ENCODE data around the gene SEBOX.

SEBOX gene

GRCh38 chr17:28327031-28327607 is 37.9 kb downstream of the SEBOX start:
- no peak overlapping the region for H3K27ac ChIP-seq (ENCODE audit: extremely low read depth, low read depth, low read length)

GRCh38 chr17:28326114-28326513 is 38.9 kb downstream of the SEBOX start:
- CTCF ChIA-PET = interaction anchor here (0.6 to 1.7 kb wide), 6 partner anchors 9 to 906 kb away, joined by 3 to 8 read pairs (median 3); partner anchors contain the start of genes IFT20 and TNFAIP1
- no peaks in the 10 kb centered on the region for H3K9me3 ChIP-seq (ENCODE audit: control insufficient read depth, insufficient read depth, low read depth, low read length)
- POLR2A ChIA-PET = interaction anchor here (0.7 to 2.5 kb wide), 2 partner anchors 9 to 44 kb away, joined by 3 to 17 read pairs; partner anchors contain the start of genes IFT20 and TNFAIP1
- no peak for TF ChIP-seq ZNF362 (tag by site-specific recombination; IDR thresholded peaks at IDR 0.05)
- no peak for TF ChIP-seq ZNF19 (tag by site-specific recombination; IDR thresholded peaks at IDR 0.05; ENCODE audit: low read depth)
- no peak for TF ChIP-seq ZFP37 (tag by site-specific recombination; IDR thresholded peaks at IDR 0.05)
- no peak for TF ChIP-seq ZNF518A (tag by site-specific recombination; conservative IDR thresholded peaks at IDR 0.05; ENCODE audit: low read depth)
- TF ChIP-seq ZNF521 (tag by site-specific recombination; IDR thresholded peaks at IDR 0.05) = no peak
- TF ChIP-seq ZNF132 (tag by site-specific recombination; IDR thresholded peaks at IDR 0.05; ENCODE audit: borderline replicate concordance) = no peak
- no peak for TF ChIP-seq ZNF580 (tag by site-specific recombination; IDR thresholded peaks at IDR 0.05)
- TF ChIP-seq CTCF (tag by site-specific recombination; IDR thresholded peaks at IDR 0.05) = no peak
- no peak for TF ChIP-seq ZNF664 (tag by site-specific recombination; IDR thresholded peaks at IDR 0.05)
- no peak for TF ChIP-seq ZNF514 (tag by site-specific recombination; IDR thresholded peaks at IDR 0.05)
- TF ChIP-seq ZNF555 (tag by site-specific recombination; conservative IDR thresholded peaks at IDR 0.05) = no peak
- H3K27ac ChIP-seq (ENCODE audit: extremely low read depth, low read depth, low read length) = no peak overlapping the region
- H3K4me3 ChIP-seq (ENCODE audit: low read depth, low read length) = no peak overlapping the region
- H3K4me1 ChIP-seq (ENCODE audit: control insufficient read depth, insufficient read depth, low read length) = peaks cover 9% of the 10 kb centered on the region; the same call in 1 of the 2 replicates
- peaks cover 41 to 60% of the 10 kb centered on the region in 2 experiments for H3K36me3 ChIP-seq (ENCODE audit: control insufficient read depth in 2 of 2, insufficient read depth in 1 of 2, low read length in 2 of 2)

More at GRCh38 chr17:28327031-28327607, 37.9 kb downstream of the SEBOX start:
- ChIA-PET POLR2A (no interaction called here), CTCF (interaction anchor here (0.6 to 1.7 kb wide), 7 partner anchors 53 to 907 kb away, joined by 3 to 5 read pairs (median 3); no protein-coding TSS in a partner anchor)
- Histone ChIP-seq H3K9me3 (ENCODE audit: control insufficient read depth, insufficient read depth, low read depth, low read length) (no peaks in the 10 kb centered on the region), H3K4me3 (ENCODE audit: low read depth, low read length) (no peak overlapping the region), H3K4me1 (ENCODE audit: control insufficient read depth, insufficient read depth, low read length) (peaks cover 5% of the 10 kb centered on the region; the same call in 1 of the 2 replicates), H3K36me3 (ENCODE audit: control insufficient read depth in 2 of 2, insufficient read depth in 1 of 2, low read length in 2 of 2) (peaks cover 41 to 65% of the 10 kb centered on the region in 2 experiments)
- TF ChIP-seq ZFP37 (tag by site-specific recombination; IDR thresholded peaks at IDR 0.05) (no peak), KLF7 (tag by site-specific recombination; IDR thresholded peaks at IDR 0.05; ENCODE audit: borderline replicate concordance) (no peak), GLIS2 (tag by site-specific recombination; IDR thresholded peaks at IDR 0.05) (no peak), ZNF223 (tag by site-specific recombination; IDR thresholded peaks at IDR 0.05) (no peak), REPIN1 (tag by site-specific recombination; IDR thresholded peaks at IDR 0.05; ENCODE audit: low read depth) (no peak)

All from HEK293 (cell line).